GM10266 (cell line): Measurements from ENCODE around the gene BNIPL.
A peak's percentile ranks its signal among the peaks of the same experiment; 100 is the strongest.

Source experiments
- DNase-seq: peaks from one replicate; pipeline ENCODE4 v3.0.0; 2012; ENCODE audit errors: extremely low spot score
- TF ChIP-seq, protein P1 (sequence below): IDR thresholded peaks from 2 replicates; pipeline ENCODE4 v1.5.1; 2012; ENCODE audit warnings: mild to moderate bottlenecking, low read depth; ENCODE audit not compliant: control insufficient read depth, insufficient read depth; ENCODE audit errors: missing control alignments

The BNIPL gene

DNA sequence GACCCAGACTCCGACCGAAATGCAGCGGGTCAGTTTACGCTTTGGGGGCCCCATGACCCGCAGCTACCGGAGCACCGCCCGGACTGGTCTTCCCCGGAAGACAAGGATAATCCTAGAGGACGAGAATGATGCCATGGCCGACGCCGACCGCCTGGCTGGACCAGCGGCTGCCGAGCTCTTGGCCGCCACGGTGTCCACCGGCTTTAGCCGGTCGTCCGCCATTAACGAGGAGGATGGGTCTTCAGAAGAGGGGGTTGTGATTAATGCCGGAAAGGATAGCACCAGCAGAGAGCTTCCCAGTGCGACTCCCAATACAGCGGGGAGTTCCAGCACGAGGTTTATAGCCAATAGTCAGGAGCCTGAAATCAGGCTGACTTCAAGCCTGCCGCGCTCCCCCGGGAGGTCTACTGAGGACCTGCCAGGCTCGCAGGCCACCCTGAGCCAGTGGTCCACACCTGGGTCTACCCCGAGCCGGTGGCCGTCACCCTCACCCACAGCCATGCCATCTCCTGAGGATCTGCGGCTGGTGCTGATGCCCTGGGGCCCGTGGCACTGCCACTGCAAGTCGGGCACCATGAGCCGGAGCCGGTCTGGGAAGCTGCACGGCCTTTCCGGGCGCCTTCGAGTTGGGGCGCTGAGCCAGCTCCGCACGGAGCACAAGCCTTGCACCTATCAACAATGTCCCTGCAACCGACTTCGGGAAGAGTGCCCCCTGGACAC, 11.7 kb downstream of the BNIPL start:
- peak; percentile 82 for DNase-seq
- TF ChIP-seq, protein P1, sequence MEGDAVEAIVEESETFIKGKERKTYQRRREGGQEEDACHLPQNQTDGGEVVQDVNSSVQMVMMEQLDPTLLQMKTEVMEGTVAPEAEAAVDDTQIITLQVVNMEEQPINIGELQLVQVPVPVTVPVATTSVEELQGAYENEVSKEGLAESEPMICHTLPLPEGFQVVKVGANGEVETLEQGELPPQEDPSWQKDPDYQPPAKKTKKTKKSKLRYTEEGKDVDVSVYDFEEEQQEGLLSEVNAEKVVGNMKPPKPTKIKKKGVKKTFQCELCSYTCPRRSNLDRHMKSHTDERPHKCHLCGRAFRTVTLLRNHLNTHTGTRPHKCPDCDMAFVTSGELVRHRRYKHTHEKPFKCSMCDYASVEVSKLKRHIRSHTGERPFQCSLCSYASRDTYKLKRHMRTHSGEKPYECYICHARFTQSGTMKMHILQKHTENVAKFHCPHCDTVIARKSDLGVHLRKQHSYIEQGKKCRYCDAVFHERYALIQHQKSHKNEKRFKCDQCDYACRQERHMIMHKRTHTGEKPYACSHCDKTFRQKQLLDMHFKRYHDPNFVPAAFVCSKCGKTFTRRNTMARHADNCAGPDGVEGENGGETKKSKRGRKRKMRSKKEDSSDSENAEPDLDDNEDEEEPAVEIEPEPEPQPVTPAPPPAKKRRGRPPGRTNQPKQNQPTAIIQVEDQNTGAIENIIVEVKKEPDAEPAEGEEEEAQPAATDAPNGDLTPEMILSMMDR = peak; percentile 52

DNA sequence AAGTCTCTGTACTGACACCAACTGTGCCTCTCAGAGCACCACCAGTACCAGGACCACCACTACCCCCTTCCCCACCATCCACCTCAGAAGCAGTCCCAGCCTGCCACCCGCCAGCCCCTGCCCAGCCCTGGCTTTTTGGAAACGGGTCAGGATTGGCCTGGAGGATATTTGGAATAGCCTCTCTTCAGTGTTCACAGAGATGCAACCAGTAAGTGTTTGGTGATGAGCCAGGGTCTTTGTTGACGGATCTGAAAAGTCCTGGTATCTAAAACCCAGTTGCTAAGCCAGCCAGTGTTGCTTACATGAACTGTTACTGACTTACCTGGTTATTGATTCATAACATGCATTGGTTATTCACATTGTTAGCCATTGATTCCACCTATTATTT, 12.3 kb downstream of the BNIPL start:
- no peak for DNase-seq

DNA sequence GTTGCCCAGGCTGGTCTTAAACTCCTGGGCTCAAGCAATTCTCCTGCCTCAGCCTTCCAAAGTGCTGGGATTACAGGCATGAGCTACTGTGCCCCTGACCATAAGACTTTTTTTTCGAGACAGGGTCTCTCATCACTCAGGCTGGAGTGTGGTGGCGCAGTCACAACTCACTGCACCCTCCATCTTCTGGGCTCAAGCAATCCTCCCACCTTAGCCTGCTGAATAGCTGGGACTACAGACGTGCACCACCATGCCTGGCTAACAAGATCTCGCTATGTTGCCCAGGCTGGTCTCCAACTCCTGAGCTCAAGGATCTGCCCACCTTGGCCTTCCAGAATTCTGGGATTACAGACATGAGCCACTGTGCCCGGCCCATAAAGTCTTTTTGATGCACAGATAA, 13.1 kb downstream of the BNIPL start:
- no peak for DNase-seq

More for the DNA sequence above, 12.3 kb downstream of the BNIPL start:
- TF ChIP-seq, protein P1 = no peak

DNA sequence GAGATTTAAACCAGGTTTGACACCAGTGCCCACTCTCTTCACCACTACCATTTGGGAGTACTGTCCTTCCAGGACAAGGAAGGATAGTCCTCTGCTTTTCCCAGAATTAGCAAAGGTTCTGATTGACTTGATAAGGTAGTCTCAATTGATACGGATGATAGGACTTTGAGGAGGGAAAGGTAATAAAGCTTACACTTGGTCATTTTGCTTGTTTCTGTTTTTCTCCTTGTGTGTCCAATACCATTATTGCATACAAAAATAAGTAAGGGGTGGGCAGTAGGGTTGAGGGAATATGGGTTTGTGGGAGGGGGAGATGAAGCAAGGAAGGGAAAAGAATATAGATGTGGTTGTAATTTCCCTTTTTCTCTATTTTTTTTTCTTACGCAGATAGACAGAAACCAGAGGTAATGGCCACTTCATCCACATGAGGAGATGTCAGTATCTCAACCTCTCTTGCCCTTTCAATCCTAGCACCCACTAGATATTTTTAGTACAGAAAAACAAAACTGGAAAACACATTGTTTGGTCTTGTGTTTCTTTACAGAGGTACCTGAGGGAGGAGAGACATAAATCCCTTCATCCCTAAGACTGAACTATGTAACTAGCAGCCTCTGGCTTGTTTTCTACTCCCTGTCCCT, 13.8 kb downstream of the BNIPL start:
- TF ChIP-seq, protein P1 = no peak
- DNase-seq = no peak

More for the DNA sequence above, 13.1 kb downstream of the BNIPL start:
- TF ChIP-seq, protein P1 = no peak

DNA sequence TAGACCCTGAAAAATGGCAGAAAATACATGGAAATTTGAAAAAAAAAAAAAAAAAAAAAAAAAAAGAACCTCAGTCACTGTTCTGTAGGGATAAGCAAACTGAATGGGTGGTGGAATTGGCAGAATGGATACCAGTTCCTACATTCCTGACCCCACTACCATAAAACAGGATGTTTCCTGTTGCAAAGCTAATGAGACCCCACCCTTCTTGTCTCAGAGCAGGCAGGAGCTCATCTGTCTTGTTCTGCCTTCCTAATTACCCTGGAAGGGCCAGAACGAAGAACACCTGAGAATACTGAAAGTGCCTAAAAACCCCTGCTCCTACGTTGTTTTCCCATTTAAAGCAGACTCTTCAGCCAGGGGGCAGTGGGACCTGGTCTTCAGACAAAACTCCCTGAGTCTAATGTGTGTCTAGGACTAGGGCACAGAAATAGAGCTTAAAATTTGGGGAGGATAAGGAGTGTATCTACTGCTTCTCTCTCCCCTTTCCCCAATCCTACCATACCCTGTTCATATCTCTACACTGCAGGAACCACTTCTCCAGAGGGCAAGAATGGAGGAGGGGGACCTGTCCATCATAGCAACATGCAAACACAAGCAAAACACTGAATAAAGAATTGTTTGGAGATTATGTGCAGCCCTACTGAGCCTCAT, 15.1 kb downstream of the BNIPL start:
- TF ChIP-seq, protein P1 = no peak
- DNase-seq = no peak

DNA sequence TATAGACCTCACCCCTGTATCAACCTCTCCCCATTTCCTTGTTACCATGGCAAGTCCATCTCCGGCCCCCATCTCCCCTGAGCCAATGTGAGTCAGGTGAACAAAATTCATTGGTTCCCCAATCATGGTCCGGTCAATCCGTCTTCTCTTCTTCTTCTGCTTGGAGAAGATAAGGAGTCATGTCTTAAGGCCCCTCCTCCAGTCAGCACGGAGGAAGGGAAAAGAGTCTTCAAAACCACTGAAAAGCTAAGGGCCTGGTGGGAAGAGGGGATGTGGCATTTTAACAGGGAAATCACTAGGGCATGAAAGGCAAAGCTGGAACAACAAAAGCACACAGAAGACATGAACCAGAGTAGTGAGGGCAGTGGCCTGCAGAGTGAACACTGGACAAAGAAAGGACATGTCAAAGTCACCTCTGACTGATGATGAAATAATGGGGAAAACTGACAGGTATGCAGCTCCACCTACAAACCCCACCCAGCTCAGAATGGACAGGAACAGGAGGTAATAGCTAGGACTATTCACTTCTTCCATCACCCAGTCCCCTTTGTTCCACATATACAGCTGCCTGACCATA, 18.7 kb downstream of the BNIPL start:
- TF ChIP-seq, protein P1 = no peak
- no peak for DNase-seq
